H1 (cell line): ENCODE results near the gene NT5DC1. TPM values are rescaled to one million over a fixed set of nuclear protein-coding genes. Genes with fewer than 3 reads are reported as not detected.

ENCODE experiments used
- CTCF ChIA-PET: fragments of 300-600 bp; sonication (Branson Sonifier 250); formaldehyde crosslinking; loops from one replicate; lab custom pipeline; 2021; ENCODE audit not compliant: partially characterized antibody; lab: Charles Lee
- POLR2A ChIA-PET: fragments of 300-600 bp; sonication (Branson Sonifier 250); formaldehyde crosslinking; loops from one replicate; lab custom pipeline; 2021; ENCODE audit warnings: inconsistent platforms; ENCODE audit not compliant: partially characterized antibody; lab: Charles Lee
- DNase-seq, 2 experiments: peaks; one replicate each; pipeline versions ENCODE4 v3.0.0 to v3.0.0-alpha.2; 2010 to 2022; ENCODE audit warnings: low spot score in 2 of 2, low read depth in 1 of 2, mixed read lengths in 1 of 2
- FAIRE-seq: peaks from 2 replicates; lab custom pipeline; 2011; peaks lifted over from hg19 to GRCh38; lab: Jason Lieb, UNC
- H2AFZ ChIP-seq: 2 replicates; pipeline ENCODE4 v1.8.1; 2012; ENCODE audit warnings: low read length, inconsistent platforms
- H2AK5ac ChIP-seq: 2 replicates; pipeline ENCODE4 v1.6.1; 2013; ENCODE audit warnings: low read depth, low read length
- H2BK120ac ChIP-seq: replicated peaks from 2 replicates; pipeline ENCODE3; 2013; ENCODE audit warnings: low read depth, low read length, inconsistent platforms
- H2BK12ac ChIP-seq: 2 replicates; pipeline ENCODE4 v1.6.1; 2013; ENCODE audit warnings: low read depth, low read length
- H2BK15ac ChIP-seq: 2 replicates; pipeline ENCODE4 v1.6.1; 2013; ENCODE audit warnings: low read length
- H2BK20ac ChIP-seq: 2 replicates; pipeline ENCODE4 v1.6.1; 2013; ENCODE audit warnings: low read length
- H2BK5ac ChIP-seq: 2 replicates; pipeline ENCODE4 v1.6.1; 2013; ENCODE audit warnings: low read depth, low read length
- H3K14ac ChIP-seq: 2 replicates; pipeline ENCODE4 v1.6.1; 2013; ENCODE audit warnings: inconsistent platforms; ENCODE audit not compliant: insufficient read length
- H3K18ac ChIP-seq: 2 replicates; pipeline ENCODE4 v1.6.1; 2013; ENCODE audit warnings: low read length; ENCODE audit errors: extremely low read depth
- H3K23ac ChIP-seq: 2 replicates; pipeline ENCODE4 v1.6.1; 2013; ENCODE audit warnings: inconsistent platforms; ENCODE audit not compliant: insufficient read length
- H3K23me2 ChIP-seq: 2 replicates; pipeline ENCODE4 v1.6.1; 2013; ENCODE audit warnings: low read depth, low read length
- H3K27ac ChIP-seq: 2 replicates; pipeline ENCODE4 v1.6.1; 2011; ENCODE audit warnings: low read depth, low read length, inconsistent platforms
- H3K27me3 ChIP-seq, 4 experiments: replicated peaks in 1 of 4; 1 replicate in 1 of 4; 2 replicates in 3 of 4; pipeline versions ENCODE4 v1.6.1 to v1.8.1; 2011 to 2013; ENCODE audit warnings: low read length in 3 of 4, mild to moderate bottlenecking in 3 of 4, inconsistent platforms in 2 of 4, mixed read lengths in 2 of 4, moderate library complexity in 1 of 4; ENCODE audit not compliant: control insufficient read depth in 3 of 4, insufficient read depth in 3 of 4; ENCODE audit errors: extremely low read depth in 1 of 4
- H3K36me3 ChIP-seq, 4 experiments: 2 replicates each; pipeline versions ENCODE4 v1.6.1 to v1.8.1; 2011 to 2013; ENCODE audit warnings: mild to moderate bottlenecking in 4 of 4, low read length in 3 of 4, moderate library complexity in 2 of 4, control low read depth in 1 of 4, inconsistent platforms in 1 of 4; ENCODE audit not compliant: insufficient read depth in 4 of 4, control insufficient read depth in 2 of 4
- H3K4ac ChIP-seq: replicated peaks from 2 replicates; pipeline ENCODE3; 2013; ENCODE audit warnings: low read length, low read depth, mixed read lengths, inconsistent platforms; ENCODE audit not compliant: insufficient read length
- H3K4me1 ChIP-seq, 4 experiments: replicated peaks in 1 of 4; 1 replicate in 1 of 4; 2 replicates in 3 of 4; pipeline versions ENCODE4 v1.6.1 to v1.8.1; 2011 to 2013; ENCODE audit warnings: low read length in 3 of 4, inconsistent platforms in 2 of 4, mixed read lengths in 1 of 4; ENCODE audit not compliant: insufficient read depth in 4 of 4, control insufficient read depth in 3 of 4
- H3K4me2 ChIP-seq, 2 experiments: 2 replicates each; pipeline versions ENCODE4 v1.6.1 to v1.8.1; 2011 to 2013; ENCODE audit warnings: low read depth in 2 of 2, low read length in 2 of 2, control low read depth in 1 of 2, inconsistent platforms in 1 of 2, mild to moderate bottlenecking in 1 of 2; ENCODE audit not compliant: insufficient read depth in 1 of 2
- H3K4me3 ChIP-seq, 4 experiments: fragments of 200-600, 300-600 bp in 1 of 4; sonication (generic), shearing (Covaris generic), sonication (Bioruptor Twin) in 1 of 4; 2 replicates each; pipeline versions ENCODE4 v1.5.1 to v1.8.1; 2011 to 2016; ENCODE audit warnings: low read length in 4 of 4, low read depth in 3 of 4, control low read depth in 2 of 4, inconsistent platforms in 2 of 4, mild to moderate bottlenecking in 2 of 4, mixed read lengths in 1 of 4, moderate library complexity in 1 of 4; ENCODE audit not compliant: insufficient read depth in 2 of 4; ENCODE audit errors: extremely low read depth in 1 of 4
- H3K56ac ChIP-seq: replicated peaks from 2 replicates; pipeline ENCODE3; 2013; ENCODE audit warnings: low read depth, mild to moderate bottlenecking, mixed read lengths, low read length, inconsistent platforms; ENCODE audit not compliant: insufficient read length
- H3K79me1 ChIP-seq: 2 replicates; pipeline ENCODE4 v1.6.1; 2013; ENCODE audit warnings: low read depth, low read length, control low read depth
- H3K79me2 ChIP-seq, 2 experiments: 2 replicates each; pipeline versions ENCODE4 v1.6.1 to v1.8.1; 2012 to 2013; ENCODE audit warnings: low read length in 2 of 2, mild to moderate bottlenecking in 2 of 2, inconsistent platforms in 1 of 2; ENCODE audit not compliant: insufficient read depth in 2 of 2, control insufficient read depth in 1 of 2
- H3K9ac ChIP-seq, 4 experiments: replicated peaks in 1 of 4; 1 replicate in 1 of 4; 2 replicates in 3 of 4; pipeline versions ENCODE4 v1.6.1 to v1.8.1; 2011 to 2013; ENCODE audit warnings: low read depth in 3 of 4, low read length in 3 of 4, control low read depth in 2 of 4, mild to moderate bottlenecking in 2 of 4, moderate library complexity in 2 of 4, inconsistent platforms in 1 of 4; ENCODE audit errors: extremely low read depth in 1 of 4
- H3K9me3 ChIP-seq, 2 experiments: 2 replicates each; pipeline versions ENCODE4 v1.6.1 to v1.8.1; 2012 to 2013; ENCODE audit warnings: mild to moderate bottlenecking in 2 of 2, moderate library complexity in 2 of 2, control low read depth in 1 of 2, inconsistent platforms in 1 of 2, low read depth in 1 of 2, low read length in 1 of 2, mixed read lengths in 1 of 2; ENCODE audit not compliant: insufficient read depth in 2 of 2
- H4K20me1 ChIP-seq, 2 experiments: replicated peaks in 1 of 2; 2 replicates each; pipeline versions ENCODE3 to v1.8.1; 2011 to 2013; ENCODE audit warnings: inconsistent platforms in 2 of 2, low read length in 2 of 2, mild to moderate bottlenecking in 1 of 2; ENCODE audit not compliant: insufficient read depth in 2 of 2, control insufficient read depth in 1 of 2
- H4K5ac ChIP-seq: 2 replicates; pipeline ENCODE4 v1.6.1; 2013; ENCODE audit warnings: low read length, low read depth, mixed read lengths, inconsistent platforms; ENCODE audit not compliant: insufficient read length
- H4K8ac ChIP-seq: 2 replicates; pipeline ENCODE4 v1.8.0; 2013; ENCODE audit warnings: mild to moderate bottlenecking, moderate library complexity, low read length, inconsistent platforms; ENCODE audit not compliant: insufficient read depth; ENCODE audit errors: extremely low read depth
- H4K91ac ChIP-seq: replicated peaks from 2 replicates; pipeline ENCODE3; 2013; ENCODE audit warnings: low read length, mixed read lengths, inconsistent platforms; ENCODE audit not compliant: insufficient read length
- BRCA1 ChIP-seq: IDR thresholded peaks from 2 replicates; pipeline ENCODE4 v1.6.1; 2012; ENCODE audit warnings: low read depth, low read length, improper control_type of control experiment
- GABPA ChIP-seq: IDR thresholded peaks from 2 replicates; pipeline ENCODE4 v1.6.1; 2011; ENCODE audit warnings: mild to moderate bottlenecking, low read length, moderate library complexity, borderline replicate concordance; ENCODE audit not compliant: insufficient read depth
- GTF2F1 ChIP-seq: IDR thresholded peaks from 2 replicates; pipeline ENCODE4 v1.6.1; 2012; ENCODE audit warnings: low read depth, low read length, improper control_type of control experiment, borderline replicate concordance
- JUND ChIP-seq: IDR thresholded peaks from 2 replicates; pipeline ENCODE4 v1.6.1; 2011; ENCODE audit warnings: mild to moderate bottlenecking, improper control_type of control experiment, low read length
- KDM4A ChIP-seq: IDR thresholded peaks from one replicate; pipeline ENCODE4 v1.7.1; 2012; ENCODE audit warnings: low read depth, mild to moderate bottlenecking, moderate library complexity, low read length, inconsistent platforms; ENCODE audit not compliant: severe bottlenecking
- RAD21 ChIP-seq, 2 experiments: IDR thresholded peaks in 1 of 2; conservative IDR thresholded peaks in 1 of 2; 2 replicates each; pipeline ENCODE4 v1.6.1; 2011; ENCODE audit warnings: low read depth in 2 of 2, low read length in 2 of 2, improper control_type of control experiment in 1 of 2, inconsistent platforms in 1 of 2, mild to moderate bottlenecking in 1 of 2, moderate library complexity in 1 of 2
- RBBP5 ChIP-seq: IDR thresholded peaks from 2 replicates; pipeline ENCODE4 v1.7.1; 2012; ENCODE audit warnings: low read depth, mild to moderate bottlenecking, inconsistent platforms, low read length, moderate library complexity, borderline replicate concordance
- RNF2 ChIP-seq: fragments of 200-900, 300-1000 bp; sonication (generic); IDR thresholded peaks from 2 replicates; pipeline ENCODE4 v1.7.1; 2016; ENCODE audit warnings: borderline replicate concordance, low read depth, mild to moderate bottlenecking, antibody characterized with exemption, low read length; ENCODE audit not compliant: poor library complexity, severe bottlenecking; ENCODE audit errors: missing control alignments
- SIN3A ChIP-seq, 2 experiments: IDR thresholded peaks in 1 of 2; conservative IDR thresholded peaks in 1 of 2; 2 replicates each; pipeline ENCODE4 v1.6.1; 2011 to 2012; ENCODE audit warnings: low read length in 2 of 2, improper control_type of control experiment in 1 of 2, low read depth in 1 of 2, mild to moderate bottlenecking in 1 of 2
- TBP ChIP-seq: IDR thresholded peaks from 2 replicates; pipeline ENCODE4 v1.6.1; 2011; ENCODE audit warnings: low read depth, low read length, improper control_type of control experiment
- TEAD4 ChIP-seq: IDR thresholded peaks from 2 replicates; pipeline ENCODE4 v1.6.1; 2012; ENCODE audit warnings: low read depth, low read length, inconsistent platforms, mixed read lengths
- WGBS, 2 experiments: shearing (Covaris generic) in 1 of 2; methylation state at CpG; one replicate each; pipeline versions ENCODE4 v1.1.6 to v1.1.7; 2013 to 2015; ENCODE audit warnings: low lambda C conversion rate in 2 of 2, mixed read lengths in 2 of 2, inconsistent platforms in 1 of 2, low coverage in 1 of 2, missing lambda C conversion rate in 1 of 2; ENCODE audit not compliant: insufficient replicate concordance in 2 of 2, insufficient coverage in 1 of 2, insufficient read length in 1 of 2; ENCODE audit errors: extremely low coverage in 1 of 2, missing lambda C conversion rate in 1 of 2; 5-methylcytosine and 5-hydroxymethylcytosine counted together
- polyA plus RNA-seq, 7 experiments: library from polyadenylated mRNA; depleted of rRNA in 3 of 7; stranded (reverse) in 5 of 7; unstranded in 2 of 7; fragments of >200 nt in 5 of 7; fragments of 200-250 nt in 2 of 7; gene quantifications; 1 replicate in 5 of 7; 2 replicates in 1 of 7; 4 replicates in 1 of 7; pipeline versions ENCODE4 v1.2.1 to v1.2.3, GENCODE V29; 2011 to 2013; ENCODE audit warnings: missing spikeins in 2 of 7, mixed read lengths in 2 of 7
- total RNA-seq: library from RNA; stranded (reverse); fragmentation: NEBNext Ultra II Directional; extraction: Animal tissue kit (Norgen Biotek cat#: 25700); gene quantifications from 2 replicates; pipeline ENCODE4 v1.2.1, GENCODE V29; 2021

NT5DC1 gene
- total and polyA plus RNA-seq, 2 of the 8 experiments (the other 6 are each of a cell fraction or from before 2014, with no cell fraction given) = 25.3 to 72.7 TPM

DNA sequence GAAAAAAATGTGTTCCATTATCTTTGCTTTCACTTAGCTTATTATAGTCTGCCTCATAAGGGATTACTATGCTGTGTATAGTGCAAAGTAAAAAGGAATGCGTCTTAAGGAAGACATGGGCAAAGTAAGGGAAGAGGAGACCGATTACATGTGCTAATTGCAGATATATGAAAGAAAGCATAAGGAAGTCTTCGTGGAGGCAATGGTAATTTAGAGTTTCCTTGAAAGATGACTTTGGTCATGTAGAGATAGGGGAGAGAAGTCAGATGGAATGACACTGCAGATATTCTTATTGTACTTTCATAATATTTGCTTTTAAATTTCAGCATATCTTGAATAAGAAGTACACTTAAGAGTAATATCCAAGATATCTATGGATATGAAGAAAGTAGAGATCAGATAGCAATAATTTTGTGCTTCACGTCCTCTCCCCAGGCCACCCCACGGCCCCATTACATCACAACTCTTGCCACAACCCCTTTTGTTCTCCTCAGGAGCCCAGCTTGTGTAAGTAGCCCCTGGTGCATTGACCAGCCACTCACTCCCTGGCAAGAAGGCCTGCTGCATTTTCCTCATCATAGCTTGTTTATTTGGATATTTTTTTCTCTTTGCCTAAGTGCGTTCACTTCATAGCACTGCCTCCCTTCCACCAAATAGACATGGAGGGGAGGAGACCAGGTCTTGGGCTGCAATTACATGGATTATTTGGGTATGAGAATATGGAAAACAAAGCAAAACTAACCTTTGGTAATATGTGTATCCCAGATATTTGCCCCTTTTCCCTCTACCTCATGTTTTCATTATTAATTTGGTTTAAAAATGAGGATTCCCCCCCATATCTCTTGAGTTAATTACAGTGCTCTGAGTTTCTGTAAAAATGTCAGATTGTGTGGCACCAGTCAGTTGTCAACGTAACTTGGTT lies 56.0 kb downstream of the NT5DC1 start:
- Histone ChIP-seq H3K4me3 (no peak overlapping the region), H3K27me3 (no peaks in the 10 kb centered on the region), H2BK5ac (no peak overlapping the region), H4K8ac (no peak overlapping the region), H3K9ac (no peak overlapping the region), H3K56ac (no peak overlapping the region), H2BK120ac (no peak overlapping the region), H2BK20ac (no peak overlapping the region), H3K79me1 (no peaks in the 10 kb centered on the region), H3K4me1 (no peaks in the 10 kb centered on the region), H4K20me1 (no peaks in the 10 kb centered on the region), H3K4ac (no peak overlapping the region), H2BK15ac (no peak overlapping the region), H3K79me2 (no peaks in the 10 kb centered on the region), H3K4me2 (no peak overlapping the region), H3K27ac (no peak overlapping the region), H4K5ac (no peak overlapping the region), H4K91ac (no peak overlapping the region), H2BK12ac (no peak overlapping the region), H2AK5ac (no peak overlapping the region), H3K9me3 (no peaks in the 10 kb centered on the region), H3K14ac (no peak overlapping the region), H2AFZ (no peak overlapping the region), H3K23ac (no peak overlapping the region), H3K18ac (no peak overlapping the region), H3K23me2 (no peaks in the 10 kb centered on the region), H3K36me3 (no peaks in the 10 kb centered on the region; a peak in 3 of 8 replicates)
- ChIA-PET POLR2A (interaction anchor here (1.5 to 2.0 kb wide), 2 partner anchors 7 to 13 kb away, joined by 7 to 9 read pairs; no protein-coding TSS in a partner anchor), CTCF (no interaction called here)
- DNase-seq (no peak), FAIRE-seq (no peak)
- 87% methylated on average over 7 of the region's 7 CpGs; no CpG with 5 or more reads in 1 of the 2 experiments for WGBS, 2 experiments
- no peak for TF ChIP-seq SIN3A (conservative IDR thresholded peaks at IDR 0.05 in 1 of 2, IDR thresholded peaks at IDR 0.05 in 1 of 2; ENCODE audit: low read depth in 1 of 2, low read length in 2 of 2)
- no peak for TF ChIP-seq JUND
- no peak for TF ChIP-seq GABPA
- no peak for TF ChIP-seq TBP
- TF ChIP-seq RBBP5 = no peak
- TF ChIP-seq BRCA1 = no peak
- no peak for TF ChIP-seq GTF2F1
- TF ChIP-seq RAD21 (IDR thresholded peaks at IDR 0.05 in 1 of 2, conservative IDR thresholded peaks at IDR 0.05 in 1 of 2; ENCODE audit: low read depth in 2 of 2, low read length in 2 of 2) = no peak
- TF ChIP-seq RNF2 = no peak
- TF ChIP-seq TEAD4 = no peak
- TF ChIP-seq KDM4A = no peak
